ENCODE data around the gene LUC7L.

GRCh38 chr16:245105-245504 lies 15.9 kb upstream of the LUC7L start:
- TF ChIP-seq EP300 (IDR thresholded peaks at IDR 0.05) (no peak), CTCF (IDR thresholded peaks at IDR 0.05) (no peak)

Data from ovary (tissue), 3 donors.